HCT116 (cell line): ENCODE data around the gene PSMA1. TPM values are rescaled to one million over a fixed set of nuclear protein-coding genes. Genes with fewer than 3 reads are reported as not detected.

Source experiments
- ATAC-seq: fragments of 200-7000 bp; cut with Tn5 transposase; 2 replicates; pipeline ENCODE4 v1.9.1; 2020; ENCODE audit warnings: mild to moderate bottlenecking, moderate library complexity
- BruUV-seq: library from RNA; stranded (reverse); fragments of 400-500 nt; replicated peaks from 2 replicates; lab custom pipeline; 2021; lab: Mats Ljungman, UMichigan
- CTCF ChIA-PET: fragments of 300-600 bp; sonication (Branson Sonifier 250); formaldehyde crosslinking; loops from one replicate; lab custom pipeline; 2021; ENCODE audit warnings: antibody characterized with exemption; lab: Charles Lee
- POLR2A ChIA-PET: fragments of 300-600, 350-600 bp; sonication (Branson Sonifier 250); formaldehyde crosslinking; loops from one replicate; lab custom pipeline; 2021; ENCODE audit warnings: antibody characterized with exemption; lab: Charles Lee
- RAD21 ChIA-PET, 2 experiments: fragments of 300-600 bp; sonication (Branson Sonifier 250); formaldehyde crosslinking; loops; one replicate each; lab custom pipeline; 2023; ENCODE audit warnings: low total read pairs in 2 of 2; ENCODE audit not compliant: uncharacterized antibody in 2 of 2, unreplicated experiment in 2 of 2, low non-redundant PET in 1 of 2; lab: Charles Lee
- DNase-seq: peaks from one replicate; pipeline ENCODE4 v3.0.0-alpha.2; 2010; ENCODE audit warnings: low read depth, low spot score
- H2AFZ ChIP-seq: fragments of 200-600 bp; shearing (Covaris generic), sonication (generic); 2 replicates; pipeline ENCODE4 v1.6.1; 2017; ENCODE audit warnings: low read depth, mixed run types, mixed read lengths, antibody characterized with exemption, low read length; ENCODE audit not compliant: poor library complexity, severe bottlenecking
- H3K27ac ChIP-seq: 2 replicates; pipeline ENCODE4 v1.5.1; 2012; ENCODE audit warnings: low read depth, low read length
- H3K27me3 ChIP-seq: fragments of 200-600 bp; sonication (generic); 2 replicates; pipeline ENCODE4 v1.6.1; 2016; ENCODE audit warnings: mixed run types, low read length, mixed read lengths; ENCODE audit not compliant: insufficient read depth
- H3K36me3 ChIP-seq, 2 experiments: fragments of 200-500 bp in 1 of 2; fragments of 200-600 bp in 1 of 2; sonication (Bioruptor generic) in 1 of 2; sonication (generic) in 1 of 2; 2 replicates each; pipeline versions ENCODE4 v1.5.1 to v1.6.1; 2014 to 2016; ENCODE audit warnings: low read length in 2 of 2, inconsistent platforms in 1 of 2, mixed read lengths in 1 of 2, mixed run types in 1 of 2; ENCODE audit not compliant: insufficient read depth in 2 of 2, control insufficient read depth in 1 of 2
- H3K4me1 ChIP-seq, 2 experiments: fragments of 200-600 bp in 1 of 2; sonication (generic) in 1 of 2; 2 replicates each; pipeline versions ENCODE4 v1.5.1 to v1.6.1; 2012 to 2017; ENCODE audit warnings: low read length in 2 of 2, inconsistent platforms in 1 of 2, mild to moderate bottlenecking in 1 of 2, mixed read lengths in 1 of 2, mixed run types in 1 of 2, moderate library complexity in 1 of 2; ENCODE audit not compliant: insufficient read depth in 2 of 2, control insufficient read depth in 1 of 2
- H3K4me2 ChIP-seq: fragments of 200-600 bp; sonication (generic); 2 replicates; pipeline ENCODE4 v1.6.1; 2017; ENCODE audit warnings: mixed run types, low read length, mixed read lengths
- H3K4me3 ChIP-seq, 2 experiments: fragments of 200-600 bp in 1 of 2; sonication (generic) in 1 of 2; replicated peaks in 1 of 2; 2 replicates each; pipeline ENCODE4 v1.5.1; 2011 to 2016; ENCODE audit warnings: low read length in 2 of 2, control low read depth in 1 of 2, low read depth in 1 of 2, mild to moderate bottlenecking in 1 of 2, mixed read lengths in 1 of 2, mixed run types in 1 of 2
- H3K79me2 ChIP-seq: fragments of 200-600 bp; sonication (generic); 2 replicates; pipeline ENCODE4 v1.6.1; 2017; ENCODE audit warnings: mild to moderate bottlenecking, mixed run types, low read length, moderate library complexity, mixed read lengths; ENCODE audit not compliant: insufficient read depth
- H3K9ac ChIP-seq: fragments of 200-600 bp; sonication (generic); 2 replicates; pipeline ENCODE4 v1.6.1; 2016; ENCODE audit warnings: low read length, mixed read lengths
- H3K9me2 ChIP-seq: fragments of 200-600 bp; sonication (generic), shearing (Covaris generic); 2 replicates; pipeline ENCODE4 v1.6.1; 2017; ENCODE audit warnings: mixed run types, mild to moderate bottlenecking, moderate library complexity; ENCODE audit not compliant: insufficient read depth
- H3K9me3 ChIP-seq, 2 experiments: fragments of 200-500 bp in 1 of 2; fragments of 200-600 bp in 1 of 2; sonication (Bioruptor generic) in 1 of 2; sonication (generic) in 1 of 2; 2 replicates each; pipeline ENCODE4 v1.6.1; 2014 to 2017; ENCODE audit warnings: low read length in 2 of 2, mixed read lengths in 2 of 2, inconsistent platforms in 1 of 2, low read depth in 1 of 2, mild to moderate bottlenecking in 1 of 2, mixed run types in 1 of 2, moderate library complexity in 1 of 2; ENCODE audit not compliant: control insufficient read depth in 1 of 2, insufficient read depth in 1 of 2
- H4K20me1 ChIP-seq: fragments of 200-600 bp; sonication (generic), shearing (Covaris generic); 2 replicates; pipeline ENCODE4 v1.6.1; 2017; ENCODE audit warnings: mixed run types, mild to moderate bottlenecking, moderate library complexity; ENCODE audit not compliant: insufficient read depth
- ELF1 ChIP-seq: IDR thresholded peaks from 2 replicates; pipeline ENCODE4 v1.6.1; 2012; ENCODE audit warnings: low read depth, borderline replicate concordance
- POLR2A ChIP-seq: IDR thresholded peaks from 2 replicates; pipeline ENCODE4 v1.7.0; 2011; ENCODE audit warnings: borderline replicate concordance; ENCODE audit not compliant: insufficient read depth, insufficient read length; ENCODE audit errors: extremely low read depth
- POLR2AphosphoS5 ChIP-seq: IDR thresholded peaks from 2 replicates; pipeline ENCODE4 v1.6.1; 2011; ENCODE audit warnings: mild to moderate bottlenecking, low read depth, low read length, moderate library complexity
- TCF7L2 ChIP-seq: IDR thresholded peaks from 2 replicates; pipeline ENCODE4 v1.7.0; 2011; ENCODE audit warnings: borderline replicate concordance, inconsistent platforms; ENCODE audit not compliant: insufficient read depth, insufficient read length; ENCODE audit errors: extremely low read depth
- YY1 ChIP-seq: IDR thresholded peaks from 2 replicates; pipeline ENCODE4 v1.6.1; 2011; ENCODE audit warnings: low read length, low read depth, moderate library complexity, mild to moderate bottlenecking; ENCODE audit not compliant: insufficient replicate concordance; ENCODE audit errors: extremely low read depth
- ZBTB33 ChIP-seq: IDR thresholded peaks from 2 replicates; pipeline ENCODE4 v1.6.1; 2011; ENCODE audit warnings: mild to moderate bottlenecking, low read length, moderate library complexity; ENCODE audit not compliant: insufficient replicate concordance; ENCODE audit errors: extremely low read depth
- ZFX ChIP-seq: fragments of 450-650 bp; IDR thresholded peaks from 2 replicates; pipeline ENCODE4 v1.6.1; 2017
- ZNF274 ChIP-seq: fragments of 200-500 bp; sonication (Bioruptor generic); IDR thresholded peaks from 2 replicates; pipeline ENCODE4 v1.6.1; 2014; ENCODE audit warnings: mild to moderate bottlenecking, low read depth, low read length, inconsistent platforms
- intact Hi-C: fragments of 100-400 bp; cut with micrococcal nuclease; formaldehyde crosslinking; loops from 2 replicates; pipeline ENCODE4 v1.10.0; 2022
- total RNA-seq: library from RNA; stranded (reverse); gene quantifications from one replicate; pipeline ENCODE4 v1.2.1, GENCODE V29; 2021; ENCODE audit not compliant: unreplicated experiment

Gene PSMA1
- total RNA-seq, 1 experiment from 2014 or later, result 211 TPM

GRCh38 chr11:14567064-14567651 lies 47.0 kb upstream of the PSMA1 start:
- ChIA-PET POLR2A (no interaction called here), CTCF (no interaction called here)

GRCh38 chr11:14566331-14567063 lies 46.3 kb upstream of the PSMA1 start:
- H3K9me3 ChIP-seq, result no peaks in the 10 kb centered on the region
- no peak for TF ChIP-seq TCF7L2
- no peak for TF ChIP-seq POLR2AphosphoS5
- TF ChIP-seq POLR2A, result no peak
- TF ChIP-seq YY1, result no peak
- no peak for TF ChIP-seq ZFX
- no peak for TF ChIP-seq ELF1
- TF ChIP-seq, all 23 proteins: peak for 0
- ATAC-seq (no peak), DNase-seq (no peak)
- ChIA-PET CTCF (no interaction called here), RAD21 (no interaction called here), POLR2A (no interaction called here)
- no peaks in the 10 kb centered on the region for H3K9me2 ChIP-seq
- H3K27ac ChIP-seq, result no peak overlapping the region
- H3K4me2 ChIP-seq, result no peak overlapping the region
- no peaks in the 10 kb centered on the region for H3K27me3 ChIP-seq
- H3K4me1 ChIP-seq, result no peaks in the 10 kb centered on the region
- no peak overlapping the region for H2AFZ ChIP-seq
- intact Hi-C loops, result no loop called here
- no peaks in the 10 kb centered on the region for H3K36me3 ChIP-seq
- H4K20me1 ChIP-seq, result no peaks in the 10 kb centered on the region
- H3K9ac ChIP-seq, result no peak overlapping the region
- no TSS peak for BruUV-seq
- no peak overlapping the region for H3K4me3 ChIP-seq
- no peaks in the 10 kb centered on the region for H3K79me2 ChIP-seq

More at GRCh38 chr11:14567064-14567651, 47.0 kb upstream of the PSMA1 start:
- Histone ChIP-seq H3K4me2 (no peak overlapping the region), H3K79me2 (no peaks in the 10 kb centered on the region), H3K9ac (no peak overlapping the region), H3K27ac (no peak overlapping the region), H3K9me3 (no peaks in the 10 kb centered on the region), H3K27me3 (no peaks in the 10 kb centered on the region), H3K36me3 (no peaks in the 10 kb centered on the region), H3K4me3 (no peak overlapping the region), H4K20me1 (no peaks in the 10 kb centered on the region), H3K9me2 (no peaks in the 10 kb centered on the region), H3K4me1 (no peaks in the 10 kb centered on the region), H2AFZ (no peak overlapping the region)
- no TSS peak for BruUV-seq
- ATAC-seq, result no peak
- DNase-seq, result no peak
- intact Hi-C loops, result no loop called here
- RAD21 ChIA-PET, result interaction anchor here in 1 of 2 experiments (0.6 kb wide), 1 partner anchor 260 kb away, joined by 4 read pairs; no protein-coding TSS in a partner anchor
- TF ChIP-seq ZNF274, result no peak
- no peak for TF ChIP-seq ZBTB33
